Astrocyte (in vitro differentiated cells and primary cell): ENCODE data around the gene SV2C. TPM values are rescaled to one million over a fixed set of nuclear protein-coding genes. Genes with fewer than 3 reads are reported as not detected.
"Not testable (repeated sequence)": the region's sequence is repeated elsewhere in the genome, so short reads cannot be mapped to it uniquely, and the experiment has no call there.

Experiments used
- DNase-seq: peaks from one replicate; pipeline ENCODE4 v3.0.0-alpha.2; 2010; ENCODE audit warnings: low read depth
- FAIRE-seq: peaks from 2 replicates; lab custom pipeline; 2011; peaks lifted over from hg19 to GRCh38; lab: Jason Lieb, UNC
- H2AFZ ChIP-seq: 2 replicates; pipeline ENCODE4 v1.6.0; 2012; ENCODE audit warnings: low read depth, low read length, inconsistent platforms
- H3K27ac ChIP-seq: 2 replicates; pipeline ENCODE4 v1.5.1; 2011; ENCODE audit warnings: low read depth, low read length, inconsistent platforms
- H3K27me3 ChIP-seq: 2 replicates; pipeline ENCODE4 v1.6.0; 2011; ENCODE audit warnings: low read length, inconsistent platforms; ENCODE audit not compliant: insufficient read depth
- H3K36me3 ChIP-seq: 2 replicates; pipeline ENCODE4 v1.5.1; 2011; ENCODE audit warnings: low read length, inconsistent platforms; ENCODE audit not compliant: insufficient read depth
- H3K4me1 ChIP-seq: 2 replicates; pipeline ENCODE4 v1.5.1; 2011; ENCODE audit warnings: low read length, inconsistent platforms; ENCODE audit not compliant: insufficient read depth
- H3K4me2 ChIP-seq: 2 replicates; pipeline ENCODE4 v1.6.0; 2012; ENCODE audit warnings: low read length, inconsistent platforms
- H3K4me3 ChIP-seq: 2 replicates; pipeline ENCODE4 v1.5.1; 2011; ENCODE audit warnings: low read depth, mild to moderate bottlenecking, low read length, inconsistent platforms; ENCODE audit not compliant: insufficient read depth
- H3K79me2 ChIP-seq: 2 replicates; pipeline ENCODE4 v1.6.0; 2012; ENCODE audit warnings: mild to moderate bottlenecking, low read length, inconsistent platforms; ENCODE audit not compliant: insufficient read depth
- H3K9ac ChIP-seq: 2 replicates; pipeline ENCODE4 v1.6.0; 2012; ENCODE audit warnings: mild to moderate bottlenecking, low read length, inconsistent platforms
- H3K9me3 ChIP-seq: 2 replicates; pipeline ENCODE4 v1.5.1; 2012; ENCODE audit warnings: low read depth, mild to moderate bottlenecking, low read length, inconsistent platforms; ENCODE audit not compliant: insufficient read depth
- H4K20me1 ChIP-seq: 2 replicates; pipeline ENCODE4 v1.6.0; 2012; ENCODE audit warnings: low read length, inconsistent platforms; ENCODE audit not compliant: insufficient read depth
- H3K27ac Mint-ChIP-seq: one replicate; pipeline ENCODE4 v1.8.0; 2021; ENCODE audit warnings: mild to moderate bottlenecking, mixed read lengths; ENCODE audit not compliant: unreplicated experiment
- H3K27me3 Mint-ChIP-seq: one replicate; pipeline ENCODE4 v1.8.0; 2021; ENCODE audit warnings: low read depth, mixed read lengths; ENCODE audit not compliant: unreplicated experiment
- H3K36me3 Mint-ChIP-seq: one replicate; pipeline ENCODE4 v1.8.0; 2021; ENCODE audit warnings: low read depth, mixed read lengths; ENCODE audit not compliant: unreplicated experiment
- H3K4me1 Mint-ChIP-seq: one replicate; pipeline ENCODE4 v1.8.0; 2021; ENCODE audit warnings: low read depth, mixed read lengths; ENCODE audit not compliant: unreplicated experiment
- H3K4me3 Mint-ChIP-seq: one replicate; pipeline ENCODE4 v1.8.0; 2021; ENCODE audit warnings: mild to moderate bottlenecking, moderate library complexity, mixed read lengths; ENCODE audit not compliant: unreplicated experiment
- H3K9me3 Mint-ChIP-seq: one replicate; pipeline ENCODE4 v1.8.0; 2021; ENCODE audit warnings: mild to moderate bottlenecking, mixed read lengths; ENCODE audit not compliant: unreplicated experiment
- CTCF ChIP-seq: IDR thresholded peaks from 2 replicates; pipeline ENCODE4 v1.5.1; 2011; ENCODE audit warnings: low read depth, mild to moderate bottlenecking, inconsistent platforms, low read length, moderate library complexity; ENCODE audit not compliant: insufficient read depth
- EZH2 ChIP-seq: IDR thresholded peaks from 2 replicates; pipeline ENCODE4 v1.6.1; 2012; ENCODE audit warnings: mild to moderate bottlenecking, low read length, inconsistent platforms; ENCODE audit not compliant: insufficient read depth
- total RNA-seq: library from RNA; stranded (reverse); gene quantifications from 2 replicates; pipeline ENCODE4 v1.2.1, GENCODE V29; 2021

SV2C gene
- total RNA-seq, 1 donor from 2014 or later: 0.05 TPM

- Histone ChIP-seq H3K9ac (no peak overlapping the region), H3K79me2 (no peaks in the 10 kb centered on the region), H3K4me1 (no peaks in the 10 kb centered on the region), H3K36me3 (no peaks in the 10 kb centered on the region), H3K27ac (no peak overlapping the region), H4K20me1 (no peaks in the 10 kb centered on the region), H3K4me3 (no peak overlapping the region), H3K27me3 (peaks cover 40% of the 10 kb centered on the region), H3K9me3 (no peaks in the 10 kb centered on the region), H2AFZ (no peak overlapping the region), H3K4me2 (no peak overlapping the region)
- no peaks in the 10 kb centered on the region for H3K9me3 Mint-ChIP-seq
- DNase-seq: no peak
- peaks cover 6% of the 10 kb centered on the region for H3K4me1 Mint-ChIP-seq
- TF ChIP-seq CTCF (no peak), EZH2 (no peak)
- no peak overlapping the region for H3K27ac Mint-ChIP-seq
- no peak overlapping the region for H3K4me3 Mint-ChIP-seq
- FAIRE-seq: no peak
- H3K27me3 Mint-ChIP-seq: peaks cover 62% of the 10 kb centered on the region
- H3K36me3 Mint-ChIP-seq: no peaks in the 10 kb centered on the region
Measured at GRCh38 chr5:76086095-76086494, 2.9 kb downstream of the SV2C start.

DNA sequence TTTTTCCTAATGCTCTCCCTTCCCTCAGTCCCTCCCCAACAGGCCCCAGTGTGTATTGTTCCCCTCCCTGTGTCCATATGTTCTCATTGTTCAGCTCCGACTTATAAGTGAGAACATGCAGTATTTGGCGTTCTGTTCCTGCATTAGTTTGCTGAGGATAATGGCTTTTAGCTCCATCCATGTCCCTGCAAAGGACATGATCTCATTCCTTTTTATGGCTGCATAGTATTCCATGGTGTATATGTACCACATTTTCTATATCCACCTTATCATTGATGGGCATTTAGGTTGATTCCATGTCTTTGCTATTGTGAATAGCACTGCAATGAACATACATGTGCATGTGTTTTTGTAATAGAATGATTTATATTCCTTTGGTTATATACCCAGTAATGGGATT lies 6.0 kb downstream of the SV2C start:
- not testable (repeated sequence) for H3K4me3 Mint-ChIP-seq, H3K9ac ChIP-seq, H3K9me3 Mint-ChIP-seq, H3K4me1 ChIP-seq, H3K36me3 Mint-ChIP-seq, H3K27ac ChIP-seq, H3K4me3 ChIP-seq, FAIRE-seq, H3K27ac Mint-ChIP-seq, H2AFZ ChIP-seq, H4K20me1 ChIP-seq, H3K4me2 ChIP-seq, H3K4me1 Mint-ChIP-seq, H3K79me2 ChIP-seq, H3K36me3 ChIP-seq, H3K9me3 ChIP-seq, DNase-seq
- H3K27me3 ChIP-seq: peaks cover 19% of the 10 kb centered on the region
- peaks cover 47% of the 10 kb centered on the region for H3K27me3 Mint-ChIP-seq

GRCh38 chr5:76091351-76091750 lies 8.2 kb downstream of the SV2C start:
- Mint-ChIP-seq H3K27ac (no peak overlapping the region), H3K9me3 (no peaks in the 10 kb centered on the region), H3K4me1 (no peaks in the 10 kb centered on the region), H3K36me3 (no peaks in the 10 kb centered on the region), H3K27me3 (peaks cover 35% of the 10 kb centered on the region), H3K4me3 (no peak overlapping the region)
- Histone ChIP-seq H4K20me1 (no peaks in the 10 kb centered on the region), H3K9me3 (no peaks in the 10 kb centered on the region), H3K4me3 (no peak overlapping the region), H3K36me3 (no peaks in the 10 kb centered on the region), H3K27me3 (peaks cover 2% of the 10 kb centered on the region), H2AFZ (no peak overlapping the region), H3K9ac (no peak overlapping the region), H3K4me2 (no peak overlapping the region), H3K4me1 (no peaks in the 10 kb centered on the region), H3K79me2 (no peaks in the 10 kb centered on the region), H3K27ac (no peak overlapping the region)
- DNase-seq (no peak), FAIRE-seq (no peak)
- TF ChIP-seq CTCF (no peak), EZH2 (no peak)
